PFSK-1 (cell line): ENCODE results near the gene ALKBH5.
A peak's percentile ranks its signal among the peaks of the same experiment; 100 is the strongest.

ENCODE experiments used
- POLR2AphosphoS5 ChIP-seq: IDR thresholded peaks from 2 replicates; pipeline ENCODE4 v1.6.1; 2012; ENCODE audit warnings: low read depth, mild to moderate bottlenecking, control low read depth, low read length, moderate library complexity
- SIN3A ChIP-seq: IDR thresholded peaks from 2 replicates; pipeline ENCODE4 v1.6.1; 2012; ENCODE audit warnings: mild to moderate bottlenecking, low read length, moderate library complexity, borderline replicate concordance; ENCODE audit not compliant: insufficient read depth
- TAF1 ChIP-seq: IDR thresholded peaks from 2 replicates; pipeline ENCODE4 v1.6.1; 2012; ENCODE audit warnings: low read length, control low read depth, borderline replicate concordance; ENCODE audit not compliant: insufficient read depth
- TF ChIP-seq, protein P1 (sequence below), 2 experiments: IDR thresholded peaks; 2 replicates each; pipeline versions ENCODE4 v1.6.1 to v1.8.0; 2011 to 2012; ENCODE audit warnings: low read depth in 2 of 2, low read length in 2 of 2, control low read depth in 1 of 2, inconsistent platforms in 1 of 2, mild to moderate bottlenecking in 1 of 2, moderate library complexity in 1 of 2; ENCODE audit not compliant: insufficient read depth in 1 of 2

DNA sequence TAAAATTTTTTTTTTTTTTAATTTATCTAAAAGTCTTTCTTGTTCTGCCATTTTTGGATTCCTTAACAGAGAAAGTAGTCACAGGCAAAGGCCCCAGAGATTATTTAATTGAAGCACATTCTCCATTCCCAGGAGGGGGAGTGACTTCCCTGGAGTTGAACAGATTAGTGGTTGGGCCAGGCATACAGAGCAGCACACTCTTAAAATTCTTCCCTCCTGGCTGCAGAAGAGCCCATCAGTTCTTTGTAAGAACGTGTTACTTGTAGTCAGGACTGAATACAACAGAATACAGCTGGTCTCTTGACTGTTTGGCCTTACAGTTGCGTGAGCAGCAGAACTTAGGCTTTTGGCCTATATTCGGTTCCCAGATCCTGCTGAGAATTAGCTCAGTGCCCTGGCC lies 1.8 kb downstream of the ALKBH5 start:
- TF ChIP-seq POLR2AphosphoS5 = no peak
- peak; percentile 49; the same call in 1 of the 2 replicates for TF ChIP-seq SIN3A
- no peak for TF ChIP-seq TAF1
- TF ChIP-seq, protein P1, sequence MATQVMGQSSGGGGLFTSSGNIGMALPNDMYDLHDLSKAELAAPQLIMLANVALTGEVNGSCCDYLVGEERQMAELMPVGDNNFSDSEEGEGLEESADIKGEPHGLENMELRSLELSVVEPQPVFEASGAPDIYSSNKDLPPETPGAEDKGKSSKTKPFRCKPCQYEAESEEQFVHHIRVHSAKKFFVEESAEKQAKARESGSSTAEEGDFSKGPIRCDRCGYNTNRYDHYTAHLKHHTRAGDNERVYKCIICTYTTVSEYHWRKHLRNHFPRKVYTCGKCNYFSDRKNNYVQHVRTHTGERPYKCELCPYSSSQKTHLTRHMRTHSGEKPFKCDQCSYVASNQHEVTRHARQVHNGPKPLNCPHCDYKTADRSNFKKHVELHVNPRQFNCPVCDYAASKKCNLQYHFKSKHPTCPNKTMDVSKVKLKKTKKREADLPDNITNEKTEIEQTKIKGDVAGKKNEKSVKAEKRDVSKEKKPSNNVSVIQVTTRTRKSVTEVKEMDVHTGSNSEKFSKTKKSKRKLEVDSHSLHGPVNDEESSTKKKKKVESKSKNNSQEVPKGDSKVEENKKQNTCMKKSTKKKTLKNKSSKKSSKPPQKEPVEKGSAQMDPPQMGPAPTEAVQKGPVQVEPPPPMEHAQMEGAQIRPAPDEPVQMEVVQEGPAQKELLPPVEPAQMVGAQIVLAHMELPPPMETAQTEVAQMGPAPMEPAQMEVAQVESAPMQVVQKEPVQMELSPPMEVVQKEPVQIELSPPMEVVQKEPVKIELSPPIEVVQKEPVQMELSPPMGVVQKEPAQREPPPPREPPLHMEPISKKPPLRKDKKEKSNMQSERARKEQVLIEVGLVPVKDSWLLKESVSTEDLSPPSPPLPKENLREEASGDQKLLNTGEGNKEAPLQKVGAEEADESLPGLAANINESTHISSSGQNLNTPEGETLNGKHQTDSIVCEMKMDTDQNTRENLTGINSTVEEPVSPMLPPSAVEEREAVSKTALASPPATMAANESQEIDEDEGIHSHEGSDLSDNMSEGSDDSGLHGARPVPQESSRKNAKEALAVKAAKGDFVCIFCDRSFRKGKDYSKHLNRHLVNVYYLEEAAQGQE (IDR thresholded peaks at IDR 0.05; ENCODE audit: insufficient read depth in 1 of 2, low read depth in 2 of 2, low read length in 2 of 2) = no peak
